Hepatocyte (in vitro differentiated cells): Measurements from ENCODE around the gene PRKAB2.

Experiments
- CTCF ChIP-seq: fragments of 200-600 bp; sonication (generic); IDR thresholded peaks from 2 replicates; pipeline ENCODE4 v1.5.1; 2016; ENCODE audit warnings: antibody characterized with exemption, mild to moderate bottlenecking; ENCODE audit not compliant: poor library complexity
- EZH2 ChIP-seq: fragments of 200-600 bp; sonication (generic); IDR thresholded peaks from 2 replicates; pipeline ENCODE4 v1.6.1; 2016; ENCODE audit warnings: antibody characterized with exemption, mild to moderate bottlenecking, borderline replicate concordance
- EZH2phosphoT487 ChIP-seq: fragments of 200-600 bp; sonication (generic); IDR thresholded peaks from one replicate; pipeline ENCODE4 v1.6.1; 2018; ENCODE audit warnings: antibody characterized with exemption, mild to moderate bottlenecking, low read depth, moderate library complexity; ENCODE audit not compliant: unreplicated experiment, severe bottlenecking

DNA sequence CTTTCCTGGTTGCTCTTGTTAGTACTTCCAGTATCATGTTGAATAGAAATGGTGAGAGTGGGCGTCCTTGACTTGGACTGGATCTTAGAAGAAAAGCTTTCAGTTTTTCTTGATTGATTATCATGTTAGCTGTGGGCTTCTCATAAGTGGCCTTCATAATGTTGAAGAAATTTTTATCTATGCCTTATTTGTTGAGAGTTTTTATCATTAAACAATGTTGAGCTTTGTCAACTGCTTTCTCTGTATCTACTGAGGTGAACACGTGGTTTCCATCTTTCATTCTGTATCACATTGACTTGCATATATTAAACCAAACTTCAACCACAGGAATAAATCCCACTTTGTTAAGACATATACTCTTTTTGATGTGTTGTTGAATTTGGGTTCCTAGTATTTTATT lies 29.4 kb downstream of the PRKAB2 start:
- TF ChIP-seq CTCF: no peak
- TF ChIP-seq EZH2: no peak
- TF ChIP-seq EZH2phosphoT487: no peak
